Stimulated activated CD4-positive, alpha-beta T cell treated with anti-CD3 and anti-CD28 coated beads, Interleukin-2, amount 100 ng/mL, for 48 hours (primary cell): Measurements from ENCODE around the gene TMEM45A.
"Not testable (repeated sequence)": the region's sequence is repeated elsewhere in the genome, so short reads cannot be mapped to it uniquely, and the experiment has no call there.

Source experiments
- DNase-seq, 2 donors: peaks; one replicate each; pipeline ENCODE4 v3.0.0-alpha.2; 2020

The TMEM45A gene, protein sequence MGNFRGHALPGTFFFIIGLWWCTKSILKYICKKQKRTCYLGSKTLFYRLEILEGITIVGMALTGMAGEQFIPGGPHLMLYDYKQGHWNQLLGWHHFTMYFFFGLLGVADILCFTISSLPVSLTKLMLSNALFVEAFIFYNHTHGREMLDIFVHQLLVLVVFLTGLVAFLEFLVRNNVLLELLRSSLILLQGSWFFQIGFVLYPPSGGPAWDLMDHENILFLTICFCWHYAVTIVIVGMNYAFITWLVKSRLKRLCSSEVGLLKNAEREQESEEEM

DNA sequence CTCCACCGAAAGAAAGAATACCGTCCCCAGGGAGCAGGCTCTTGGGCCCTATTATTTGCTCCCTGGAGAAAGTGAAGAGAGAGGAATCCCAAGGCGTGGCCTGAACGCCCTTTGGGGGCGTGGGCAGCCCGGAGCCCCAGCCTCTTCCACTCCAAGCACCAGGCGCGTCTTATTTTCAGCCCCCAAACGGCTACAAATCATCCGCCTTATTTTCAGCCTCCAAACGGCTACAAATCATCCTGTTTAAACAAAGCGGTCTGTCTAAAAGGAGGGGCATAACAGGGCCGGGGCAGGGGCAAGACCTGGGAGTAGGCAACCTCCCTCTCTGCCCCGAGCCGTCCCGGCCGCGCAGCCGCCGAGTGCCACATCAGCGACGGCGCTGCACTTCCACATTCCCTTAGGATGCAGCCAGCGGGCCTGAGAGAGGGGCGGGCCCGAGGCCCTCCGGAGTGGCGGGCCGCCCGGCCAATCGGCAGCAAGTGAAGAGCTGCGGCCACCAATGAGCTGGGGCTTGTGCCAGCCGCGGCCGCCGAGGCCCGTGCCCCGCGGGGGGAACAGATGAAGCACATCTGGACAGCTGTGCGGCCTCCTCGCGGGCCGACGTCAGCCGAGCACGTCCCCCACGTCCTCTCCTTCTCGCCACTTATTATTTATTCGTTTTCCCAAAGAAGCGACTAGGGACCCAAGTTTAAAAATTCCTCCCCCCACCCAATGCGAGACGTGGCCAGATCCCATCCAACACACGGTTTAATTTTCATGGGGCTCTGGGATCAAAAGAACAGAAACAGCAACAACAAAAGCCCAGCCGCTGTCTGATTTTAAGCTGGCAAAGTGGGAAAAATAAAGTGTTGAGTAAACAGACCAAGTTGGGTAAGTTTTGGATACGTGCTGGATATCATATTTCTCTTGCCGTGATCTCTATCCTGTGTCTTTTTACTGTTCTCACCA is at the start of gene TMEM45A:
TMEM45A (plus strand) TSS at position 561 of the 948 bp plus-strand sequence. CDS start 62,593 bp downstream, outside the sequence.
- DNase-seq: peak; percentile 71 to 79

DNA sequence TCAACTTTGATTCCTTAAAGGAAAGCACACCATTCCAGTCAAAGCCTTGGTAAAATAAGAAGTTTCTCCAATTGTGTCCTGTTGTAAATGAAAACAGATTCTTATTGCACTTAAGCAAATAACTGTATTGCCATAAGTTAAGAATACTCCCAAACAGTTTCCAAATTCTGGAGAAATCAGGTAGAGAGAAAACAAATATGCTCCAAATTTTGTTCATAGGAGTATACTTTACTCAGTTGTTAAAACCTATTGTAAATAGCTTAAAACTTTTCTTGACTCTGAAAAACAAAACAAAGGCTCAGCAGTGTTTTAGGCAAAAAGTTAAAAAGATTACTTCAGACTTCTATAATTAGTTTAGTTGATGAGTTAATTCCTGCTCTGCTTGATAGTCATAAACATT is 48.7 kb upstream of the TMEM45A start:
- no peak for DNase-seq

DNA sequence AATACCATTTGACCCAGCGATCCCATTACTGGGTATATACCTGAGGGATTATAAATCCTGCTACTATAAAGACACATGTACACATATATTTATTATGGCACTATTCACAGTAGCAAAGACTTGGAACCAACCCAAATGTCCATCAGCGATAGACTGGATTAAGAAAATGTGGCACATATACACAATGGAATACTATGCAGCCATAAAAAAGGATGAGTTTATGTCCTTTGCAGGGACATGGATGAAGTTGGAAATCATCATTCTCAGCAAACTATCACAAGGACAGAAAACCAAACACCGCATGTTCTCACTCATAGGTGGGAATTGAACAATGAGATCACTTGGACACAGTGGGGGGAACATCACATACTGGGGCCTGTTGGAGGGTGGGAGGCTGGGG is 45.4 kb upstream of the TMEM45A start:
- DNase-seq: not testable (repeated sequence)

DNA sequence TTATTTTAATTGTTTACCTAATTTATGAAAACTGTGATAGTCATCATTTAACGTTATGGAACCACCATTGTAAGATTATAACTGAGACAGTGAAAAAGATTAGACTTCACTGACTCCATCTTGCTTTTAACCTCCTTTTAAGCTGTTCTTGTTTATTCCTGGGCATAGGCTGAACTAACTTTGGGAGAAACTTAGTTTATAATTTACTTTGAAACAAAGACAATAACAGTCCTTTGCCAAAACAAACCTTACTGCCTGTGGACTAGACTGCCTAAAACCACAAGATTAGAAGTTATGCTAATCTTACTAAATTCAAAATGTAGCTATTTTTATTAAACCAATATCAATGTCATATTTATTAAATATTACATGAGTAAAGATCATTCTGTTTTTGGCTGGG is 44.3 kb upstream of the TMEM45A start:
- no peak for DNase-seq

DNA sequence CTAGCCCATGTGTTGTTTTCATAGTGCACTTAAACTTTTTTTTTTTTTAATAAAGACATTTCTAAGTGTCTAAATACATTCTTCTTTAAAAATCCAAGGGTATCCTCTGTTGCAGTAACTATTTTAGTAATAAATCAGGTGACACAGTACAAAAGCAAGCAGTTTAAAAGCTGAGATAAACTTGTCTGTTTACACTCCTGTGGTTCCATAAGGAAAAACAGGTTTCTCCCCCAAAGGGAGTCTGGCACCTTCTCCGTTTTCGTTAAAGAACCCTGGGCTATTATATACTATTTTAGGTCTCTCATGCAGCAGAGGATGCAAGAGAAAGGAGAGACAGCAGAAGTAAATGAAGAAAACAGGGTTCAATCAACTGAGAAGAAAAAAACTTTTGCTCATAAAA is 43.2 kb upstream of the TMEM45A start:
- DNase-seq: no peak

DNA sequence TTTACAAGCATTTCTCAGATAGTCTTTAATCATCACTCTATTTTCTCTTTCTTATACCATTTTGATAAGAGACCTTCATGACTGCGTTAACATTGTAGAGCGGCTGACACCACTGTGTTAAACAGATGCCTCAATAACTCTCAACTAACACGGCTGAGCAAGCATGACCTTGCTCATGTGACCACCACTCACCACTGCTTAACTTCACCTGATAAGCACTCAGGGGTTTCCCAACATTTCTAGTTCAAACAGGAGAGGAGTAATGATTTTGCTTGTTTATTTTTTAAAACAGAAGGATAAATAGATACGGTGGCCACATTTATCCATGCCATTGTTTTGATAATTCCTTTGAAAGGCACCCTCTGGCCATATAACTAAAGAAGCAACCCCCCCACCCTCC is 37.7 kb upstream of the TMEM45A start:
- DNase-seq: no peak

DNA sequence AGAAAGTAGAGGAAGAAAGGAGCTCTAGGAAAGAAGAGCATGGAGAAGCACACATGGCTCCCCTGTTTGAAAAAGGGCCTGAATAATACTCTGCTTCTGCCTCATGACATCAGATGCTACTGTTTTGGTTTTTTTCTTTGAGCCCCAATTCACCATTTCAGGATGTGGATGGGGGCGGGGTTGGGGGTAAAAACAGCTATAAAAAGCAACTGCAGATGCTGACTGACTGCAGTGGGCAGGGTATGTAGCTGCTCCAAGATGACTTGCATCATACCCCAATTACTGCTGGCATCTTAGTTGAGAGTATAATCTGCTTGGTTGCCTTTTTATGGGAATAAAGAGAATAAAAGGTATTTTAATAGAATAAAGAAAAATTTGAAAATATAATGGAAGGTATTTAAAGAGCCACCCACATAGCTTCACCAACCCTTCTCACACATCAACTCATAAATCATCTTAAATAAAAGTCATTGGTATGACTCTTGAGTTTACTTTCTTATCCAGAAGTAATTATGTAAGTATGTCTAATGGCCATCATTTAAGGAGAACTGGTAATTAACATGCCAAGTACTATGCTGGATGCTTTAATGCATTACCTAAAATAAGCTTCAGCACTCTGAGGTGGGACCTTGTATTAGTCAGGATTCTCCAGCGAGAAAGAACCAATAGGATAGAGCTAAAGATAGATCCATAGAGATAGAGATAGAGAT is 36.4 kb upstream of the TMEM45A start:
- no peak for DNase-seq

DNA sequence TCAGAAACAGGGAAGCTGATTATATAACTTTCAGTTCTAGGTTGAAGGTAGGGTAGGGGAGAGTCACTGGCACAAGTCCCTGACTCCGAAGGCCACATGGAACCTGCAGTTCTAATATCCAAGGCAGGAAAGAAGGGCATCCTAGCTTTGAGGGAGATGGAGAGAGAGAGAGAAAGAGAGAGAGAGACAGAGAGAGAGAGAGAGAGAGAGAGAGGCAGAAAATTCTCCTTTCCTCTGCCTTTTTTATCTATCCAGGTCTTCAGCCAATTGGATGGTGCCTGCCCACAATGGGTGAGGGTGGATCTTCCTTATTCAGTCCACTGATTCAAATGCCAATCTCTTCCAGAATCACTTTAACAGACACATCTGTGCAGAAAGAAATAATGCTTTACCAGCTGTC is 35.7 kb upstream of the TMEM45A start:
- no peak for DNase-seq

DNA sequence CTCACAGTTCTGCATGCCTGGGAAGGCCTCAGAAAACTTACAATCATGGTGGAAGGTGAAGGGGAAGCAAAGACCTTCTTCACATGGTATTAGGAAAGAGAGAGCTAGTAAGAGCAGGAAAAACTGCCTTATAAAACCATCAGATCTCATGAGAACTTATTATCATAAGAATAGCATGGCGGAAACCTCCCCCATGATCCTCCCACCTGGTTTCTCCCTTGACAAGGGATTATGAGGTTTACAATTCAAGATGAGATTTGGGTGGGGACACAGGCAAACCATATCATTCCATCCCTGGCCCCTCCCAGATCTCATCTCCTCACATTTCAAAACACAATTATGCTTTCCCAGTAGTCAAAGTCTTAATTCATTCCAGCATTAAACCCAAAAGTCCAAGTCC is 34.6 kb upstream of the TMEM45A start:
- DNase-seq: no peak

DNA sequence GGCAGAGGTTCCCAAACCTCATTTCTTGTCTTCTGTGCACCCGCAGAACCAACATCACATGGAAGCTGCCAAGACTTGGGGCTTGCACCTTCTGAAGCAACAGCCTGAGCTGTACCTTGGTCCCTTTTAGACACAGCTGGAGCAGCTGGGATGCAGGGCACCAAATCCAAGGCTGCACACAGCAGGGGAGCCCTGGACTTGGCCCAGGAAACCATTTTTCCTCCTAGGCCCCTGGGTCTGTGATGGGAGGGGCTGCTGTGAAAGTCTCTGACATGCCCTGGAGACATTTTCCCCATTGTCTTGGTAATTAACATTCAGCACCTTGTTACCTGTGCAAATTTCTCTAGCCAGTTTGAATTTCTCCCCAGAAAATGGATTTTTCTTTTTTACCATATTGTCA is 33.6 kb upstream of the TMEM45A start:
- DNase-seq: no peak

DNA sequence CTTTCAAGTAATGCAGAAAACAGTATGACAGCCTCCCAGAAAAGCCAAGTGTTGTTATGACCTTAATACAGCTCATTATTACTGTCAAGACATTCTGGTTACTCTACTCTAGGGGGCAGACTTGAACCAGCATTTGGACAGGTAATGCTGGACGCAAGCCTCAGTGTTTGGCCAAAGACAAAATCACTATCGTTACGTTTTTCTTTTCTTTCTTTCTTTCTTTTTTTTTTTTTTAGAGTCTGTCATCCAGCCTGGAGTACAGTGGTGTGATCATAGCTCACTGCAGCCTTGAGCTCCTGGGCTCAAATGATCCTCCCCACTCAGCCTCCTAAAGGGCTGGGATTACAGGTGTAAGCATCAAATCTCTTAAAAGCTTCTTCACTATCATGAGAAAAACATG is 29.4 kb upstream of the TMEM45A start:
- no peak for DNase-seq

DNA sequence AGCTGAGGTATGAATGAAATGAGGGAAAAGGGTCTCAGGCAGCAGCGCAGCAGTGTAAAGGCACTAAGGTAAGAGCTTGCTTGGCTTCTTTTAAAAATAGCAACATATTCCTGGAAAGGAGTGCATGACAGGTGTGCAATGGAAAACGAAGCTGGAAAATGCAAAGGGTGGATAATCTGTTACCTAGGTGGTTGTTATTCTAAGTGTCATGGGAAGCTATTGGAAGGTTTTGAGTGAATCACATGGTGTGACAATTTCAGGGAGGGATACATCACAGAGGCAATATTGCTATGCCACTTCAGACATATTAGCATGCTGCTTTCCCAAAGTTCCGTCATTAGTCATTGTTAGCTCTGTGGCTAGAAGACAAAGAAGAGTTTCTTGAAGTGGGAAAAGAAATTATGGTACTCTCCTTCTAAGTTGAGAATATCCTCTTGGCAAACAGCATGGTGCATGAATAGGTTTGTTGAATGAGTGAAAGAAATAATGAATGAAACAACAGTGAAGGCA is 28.7 kb upstream of the TMEM45A start:
- no peak for DNase-seq

DNA sequence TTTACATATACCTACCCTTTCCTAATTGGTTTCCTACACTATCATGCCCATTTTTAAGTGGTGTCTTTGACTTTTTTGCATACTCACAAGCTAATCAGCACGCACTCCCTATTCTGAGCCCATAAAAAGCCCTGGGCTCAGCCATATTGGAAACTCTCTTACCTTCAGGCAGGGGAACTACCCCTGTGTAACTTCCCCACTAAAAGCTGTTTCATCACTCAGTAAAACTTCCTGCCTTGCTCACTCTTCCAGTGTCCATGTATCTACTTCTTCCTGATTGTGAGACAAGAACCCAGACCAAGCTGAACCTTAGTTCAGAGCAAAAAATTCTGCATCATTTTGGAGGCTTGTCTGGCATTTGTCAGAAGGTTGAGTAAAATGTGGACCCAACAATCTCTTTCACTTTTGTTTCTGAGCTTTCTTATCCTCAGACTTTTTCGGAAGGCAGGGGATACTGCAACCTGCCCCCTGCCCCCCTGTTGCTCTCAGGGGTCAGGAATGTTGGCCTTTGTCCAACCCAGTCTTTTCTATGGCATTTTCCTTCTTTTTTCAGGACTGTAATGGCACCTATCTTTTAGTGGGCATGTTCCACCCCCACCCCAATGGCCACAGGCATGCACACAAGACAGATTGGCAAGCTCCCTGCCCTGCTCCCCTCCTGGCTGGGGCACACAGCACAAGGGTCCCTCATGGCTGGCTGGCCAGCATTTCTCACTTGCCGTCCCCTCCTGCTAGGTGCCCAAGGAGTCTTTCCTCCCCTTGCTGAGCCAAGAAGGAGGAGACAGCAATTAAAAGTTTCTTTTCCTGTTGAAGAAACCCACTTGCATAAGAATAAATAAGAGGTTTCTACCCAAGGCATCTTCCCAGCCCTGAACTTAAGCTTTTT is 26.3 kb upstream of the TMEM45A start:
- no peak for DNase-seq

DNA sequence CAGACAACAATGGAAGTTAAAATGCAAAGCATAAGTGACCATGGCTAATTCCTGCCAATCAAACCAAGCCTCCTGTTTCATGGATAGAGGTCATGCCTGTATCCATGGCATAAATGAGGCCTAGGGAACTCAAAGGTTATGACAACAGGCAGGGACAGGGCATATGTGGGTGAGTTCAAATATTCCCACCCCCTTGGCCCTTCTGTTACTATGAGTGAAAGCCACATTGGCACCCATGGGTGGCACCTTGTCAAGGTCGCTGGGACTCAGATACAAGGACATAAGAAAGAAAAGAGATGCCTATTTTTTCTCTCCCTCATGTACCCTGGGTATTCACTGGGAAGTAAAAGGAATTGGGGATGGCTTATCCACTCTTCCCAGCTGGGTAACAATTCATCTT is 25.3 kb upstream of the TMEM45A start:
- no peak for DNase-seq

DNA sequence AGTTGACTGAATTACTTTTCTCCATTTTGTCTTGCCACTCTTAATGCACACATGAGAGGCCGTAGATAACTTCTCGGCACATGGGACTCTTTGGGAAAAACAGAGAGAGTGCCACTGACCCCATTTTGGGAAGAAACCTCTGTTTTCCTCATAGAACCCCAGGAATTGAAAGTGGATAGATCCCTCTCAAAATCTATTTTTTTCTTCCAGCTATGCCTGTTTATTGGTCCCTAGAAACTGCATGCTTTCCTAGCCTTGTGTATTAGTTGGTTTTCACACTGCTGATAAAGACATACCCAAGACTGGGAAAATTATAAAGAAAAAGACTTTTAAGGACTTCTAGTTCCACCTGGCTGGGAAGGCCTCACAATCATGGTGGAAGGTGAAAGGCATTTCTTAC is 23.7 kb upstream of the TMEM45A start:
- DNase-seq: no peak

DNA sequence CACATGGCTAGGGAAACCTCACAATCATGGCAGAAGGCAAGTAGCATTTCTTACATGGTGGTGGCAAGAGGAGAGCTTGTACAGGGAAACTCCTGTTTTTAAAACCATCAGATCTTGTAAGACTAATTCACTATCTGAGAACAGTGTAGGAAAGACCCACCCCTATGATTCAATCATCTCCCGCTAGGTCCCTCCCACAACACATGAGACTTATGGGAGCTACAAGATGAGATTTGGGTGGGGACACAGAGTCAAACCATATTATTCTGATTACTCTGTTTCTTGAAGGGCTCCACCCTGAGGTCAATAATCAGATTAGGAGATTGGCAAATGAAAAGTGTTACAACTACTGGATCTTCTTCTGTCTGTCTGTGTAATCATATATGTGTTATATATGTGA is 21.5 kb upstream of the TMEM45A start:
- DNase-seq: no peak

DNA sequence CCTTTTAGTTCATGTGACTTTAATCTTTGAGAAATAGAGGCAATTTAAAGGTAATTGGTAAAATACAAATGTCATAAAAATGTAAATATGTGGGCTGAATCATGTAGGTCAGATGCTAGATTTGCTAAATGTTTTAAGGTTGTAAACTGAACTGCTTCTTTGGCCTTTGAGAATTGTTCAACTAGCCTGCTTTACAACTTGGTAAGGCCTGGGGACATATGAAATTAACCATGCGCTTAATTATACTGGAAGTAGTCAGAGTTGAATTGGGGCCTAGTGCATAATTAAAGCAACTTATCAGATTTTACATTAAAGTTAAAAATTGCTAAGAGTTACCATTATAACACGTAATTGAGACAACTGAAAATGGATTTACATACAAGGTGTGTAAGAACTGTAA is 21.0 kb upstream of the TMEM45A start:
- DNase-seq: no peak

DNA sequence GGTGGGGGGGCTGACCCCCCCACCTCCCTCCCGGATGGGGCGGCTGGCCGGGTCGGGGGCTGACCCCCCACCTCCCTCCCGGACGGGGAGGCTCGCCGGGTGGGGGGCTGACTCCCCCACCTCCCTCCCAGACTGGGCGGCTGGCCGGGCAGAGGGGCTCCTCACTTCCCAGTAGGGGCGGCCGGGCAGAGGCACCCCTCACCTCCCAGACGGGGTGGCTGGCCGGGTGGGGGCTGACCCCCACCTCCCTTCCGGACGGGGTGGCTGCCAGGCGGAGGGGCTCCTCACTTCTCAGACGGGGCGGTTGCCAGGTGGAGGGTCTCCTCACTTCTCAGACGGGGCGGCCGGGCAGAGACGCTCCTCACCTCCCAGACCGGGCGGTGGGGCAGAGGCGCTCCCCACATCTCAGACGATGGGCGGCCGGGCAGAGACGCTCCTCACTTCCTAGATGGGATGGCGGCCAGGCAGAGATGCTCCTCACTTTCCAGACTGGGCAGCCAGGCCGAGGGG is 14.5 kb upstream of the TMEM45A start:
- DNase-seq: not testable (repeated sequence)

DNA sequence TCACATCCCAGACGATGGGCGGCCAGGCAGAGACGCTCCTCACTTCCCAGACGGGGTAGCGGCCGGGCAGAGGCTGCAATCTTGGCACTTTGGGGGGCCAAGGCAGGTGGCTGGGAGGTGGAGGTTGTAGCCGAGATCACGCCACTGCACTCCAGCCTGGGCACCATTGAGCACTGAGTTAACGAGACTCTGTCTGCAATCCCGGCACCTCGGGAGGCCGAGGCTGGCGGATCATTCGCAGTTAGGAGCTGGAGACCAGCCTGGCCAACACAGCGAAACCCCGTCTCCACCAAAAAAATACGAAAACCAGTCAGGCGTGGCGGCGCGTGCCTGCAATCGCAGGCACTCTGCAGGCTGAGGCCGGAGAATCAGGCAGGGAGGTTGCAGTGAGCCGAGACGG is 13.9 kb upstream of the TMEM45A start:
- not testable (repeated sequence) for DNase-seq

DNA sequence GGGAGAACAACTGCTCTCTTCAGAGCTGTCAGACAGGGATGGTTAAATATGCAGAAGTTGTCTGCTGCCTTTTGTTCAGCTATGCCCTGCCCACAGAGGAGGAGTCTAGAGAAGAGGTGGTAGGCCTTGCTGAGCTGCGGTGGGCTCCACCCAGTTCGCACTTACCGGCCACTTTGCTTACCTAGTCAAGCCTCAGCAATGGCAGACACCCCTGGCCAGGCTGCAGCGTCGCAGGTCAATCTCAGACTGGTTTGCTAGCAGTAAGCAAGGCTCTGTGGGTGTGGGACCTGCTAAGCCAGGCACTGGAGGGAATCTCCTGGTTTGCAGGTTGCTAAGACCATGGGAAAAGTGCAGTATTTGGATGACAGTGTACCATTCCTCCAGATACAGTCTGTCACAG is 12.3 kb upstream of the TMEM45A start:
- no peak for DNase-seq

DNA sequence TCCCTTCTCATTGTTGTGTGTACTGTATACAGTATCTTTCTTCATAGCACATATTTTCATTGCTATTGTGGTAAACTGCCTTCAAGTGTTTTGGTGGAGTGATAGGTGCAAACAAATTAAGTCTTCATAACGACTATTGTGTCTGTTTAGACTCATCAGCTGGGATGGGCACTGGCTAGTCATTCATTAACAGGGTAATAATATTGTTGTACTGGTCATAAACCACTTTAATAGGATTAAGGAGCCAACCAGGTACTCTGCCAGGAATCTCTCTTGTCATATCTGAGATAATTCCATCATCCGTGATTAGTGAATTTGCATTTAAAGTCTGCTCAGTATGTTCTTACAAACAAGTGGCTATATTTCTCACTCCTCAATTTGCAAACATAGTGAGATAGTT is 10.2 kb upstream of the TMEM45A start:
- DNase-seq: no peak

DNA sequence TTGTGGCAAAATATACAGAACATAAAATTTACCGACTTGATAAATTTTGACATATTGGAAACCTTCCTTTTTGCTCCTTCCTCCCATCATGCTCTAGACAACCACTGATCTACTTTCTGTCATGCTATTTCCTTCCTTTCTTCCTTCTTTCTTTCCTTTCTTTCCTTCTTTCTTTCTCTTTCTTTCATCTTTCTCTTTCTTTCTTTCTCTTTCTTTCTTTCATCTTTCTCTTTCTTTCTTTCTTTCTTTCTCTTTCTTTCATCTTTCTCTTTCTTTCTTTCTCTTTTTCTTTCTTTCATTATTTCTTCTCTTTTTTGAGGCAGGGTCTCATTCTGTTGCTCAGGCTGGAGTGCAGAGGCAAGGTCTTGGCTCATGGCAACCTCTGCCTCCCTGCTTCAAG is 8.9 kb upstream of the TMEM45A start:
- no peak for DNase-seq
